ENCODE results near the gene ERC2.

The ERC2 gene

GRCh38 chr3:55682461-55682860, 785.8 kb downstream of the ERC2 start:
- no peaks in the 10 kb centered on the region for H3K79me2 ChIP-seq (ENCODE audit: insufficient read depth, low read length)
- H3K9me2 ChIP-seq (ENCODE audit: low read depth, low read length): no peaks in the 10 kb centered on the region
- H3K27ac ChIP-seq (ENCODE audit: low read depth, low read length, poor library complexity, severe bottlenecking): no peak overlapping the region
- no peak overlapping the region for H3K4me3 ChIP-seq (ENCODE audit: low read depth, low read length, poor library complexity, severe bottlenecking)
- no peak overlapping the region for H3K4me2 ChIP-seq (ENCODE audit: low read length)
- peaks cover 19% of the 10 kb centered on the region for H3K4me1 ChIP-seq (ENCODE audit: insufficient read depth, low read length, severe bottlenecking)
- H3K9ac ChIP-seq (ENCODE audit: low read length): no peak overlapping the region
- TF ChIP-seq EZH2 (IDR thresholded peaks at IDR 0.05; ENCODE audit: borderline replicate concordance, low read length) (no peak), CTCF (IDR thresholded peaks at IDR 0.05; ENCODE audit: low read length) (no peak)
- no peaks in the 10 kb centered on the region for H3K27me3 ChIP-seq (ENCODE audit: insufficient read depth, low read length)
- H3K9me3 ChIP-seq (ENCODE audit: low read length): no peaks in the 10 kb centered on the region
- no peaks in the 10 kb centered on the region for H4K20me1 ChIP-seq (ENCODE audit: insufficient read depth, low read length)
- no peaks in the 10 kb centered on the region for H3F3A ChIP-seq (ENCODE audit: insufficient read depth, low read length)
- no peaks in the 10 kb centered on the region for H3K36me3 ChIP-seq (ENCODE audit: insufficient read depth, low read length)
- H2AFZ ChIP-seq (ENCODE audit: low read length): no peak overlapping the region

GRCh38 chr3:55678546-55679216, 789.6 kb downstream of the ERC2 start:
- H4K20me1 ChIP-seq (ENCODE audit: insufficient read depth, low read length): no peaks in the 10 kb centered on the region
- TF ChIP-seq CTCF (IDR thresholded peaks at IDR 0.05; ENCODE audit: low read length) (no peak), EZH2 (IDR thresholded peaks at IDR 0.05; ENCODE audit: borderline replicate concordance, low read length) (no peak)
- no peaks in the 10 kb centered on the region for H3K27me3 ChIP-seq (ENCODE audit: insufficient read depth, low read length)

GRCh38 chr3:55676643-55677042, 791.6 kb downstream of the ERC2 start:
- H3K36me3 ChIP-seq (ENCODE audit: insufficient read depth, low read length): no peaks in the 10 kb centered on the region
- H3K4me1 ChIP-seq (ENCODE audit: insufficient read depth, low read length, severe bottlenecking): peaks cover 5% of the 10 kb centered on the region
- H3K79me2 ChIP-seq (ENCODE audit: insufficient read depth, low read length): no peaks in the 10 kb centered on the region
- no peak overlapping the region for H3K4me2 ChIP-seq (ENCODE audit: low read length)
- H3K9me2 ChIP-seq (ENCODE audit: low read depth, low read length): no peaks in the 10 kb centered on the region
- no peak overlapping the region for H3K27ac ChIP-seq (ENCODE audit: low read depth, low read length, poor library complexity, severe bottlenecking)
- no peaks in the 10 kb centered on the region for H4K20me1 ChIP-seq (ENCODE audit: insufficient read depth, low read length)
- H3K9me3 ChIP-seq (ENCODE audit: low read length): no peaks in the 10 kb centered on the region
- TF ChIP-seq EZH2 (IDR thresholded peaks at IDR 0.05; ENCODE audit: borderline replicate concordance, low read length) (no peak), CTCF (IDR thresholded peaks at IDR 0.05; ENCODE audit: low read length) (no peak)
- no peak overlapping the region for H3K4me3 ChIP-seq (ENCODE audit: low read depth, low read length, poor library complexity, severe bottlenecking)
- no peaks in the 10 kb centered on the region for H3K27me3 ChIP-seq (ENCODE audit: insufficient read depth, low read length)
- no peak overlapping the region for H3K9ac ChIP-seq (ENCODE audit: low read length)
- H3F3A ChIP-seq (ENCODE audit: insufficient read depth, low read length): no peaks in the 10 kb centered on the region
- H2AFZ ChIP-seq (ENCODE audit: low read length): no peak overlapping the region

More at GRCh38 chr3:55678546-55679216, 789.6 kb downstream of the ERC2 start:
- Histone ChIP-seq H3K9me3 (ENCODE audit: low read length) (no peaks in the 10 kb centered on the region), H3K9me2 (ENCODE audit: low read depth, low read length) (no peaks in the 10 kb centered on the region), H2AFZ (ENCODE audit: low read length) (no peak overlapping the region), H3K36me3 (ENCODE audit: insufficient read depth, low read length) (no peaks in the 10 kb centered on the region), H3K4me2 (ENCODE audit: low read length) (no peak overlapping the region), H3K27ac (ENCODE audit: low read depth, low read length, poor library complexity, severe bottlenecking) (no peak overlapping the region), H3K79me2 (ENCODE audit: insufficient read depth, low read length) (no peaks in the 10 kb centered on the region), H3K9ac (ENCODE audit: low read length) (no peak overlapping the region), H3F3A (ENCODE audit: insufficient read depth, low read length) (no peaks in the 10 kb centered on the region), H3K4me3 (ENCODE audit: low read depth, low read length, poor library complexity, severe bottlenecking) (no peak overlapping the region), H3K4me1 (ENCODE audit: insufficient read depth, low read length, severe bottlenecking) (peaks cover 5% of the 10 kb centered on the region)
